Myocyte (in vitro differentiated cells): ENCODE data around the gene PRKAR1B. TPM values are rescaled to one million over a fixed set of nuclear protein-coding genes. Genes with fewer than 3 reads are reported as not detected.

Experiments
- DNase-seq: peaks from one replicate; pipeline ENCODE4 v3.0.0-alpha.2; 2012; ENCODE audit warnings: low read depth
- total RNA-seq: library from RNA; depleted of rRNA; stranded (reverse); fragments of >200 nt; gene quantifications from 2 replicates; pipeline ENCODE4 v1.2.3, GENCODE V29; 2014

PRKAR1B gene
- total RNA-seq, 1 donor from 2014 or later: 16.4 TPM

DNA sequence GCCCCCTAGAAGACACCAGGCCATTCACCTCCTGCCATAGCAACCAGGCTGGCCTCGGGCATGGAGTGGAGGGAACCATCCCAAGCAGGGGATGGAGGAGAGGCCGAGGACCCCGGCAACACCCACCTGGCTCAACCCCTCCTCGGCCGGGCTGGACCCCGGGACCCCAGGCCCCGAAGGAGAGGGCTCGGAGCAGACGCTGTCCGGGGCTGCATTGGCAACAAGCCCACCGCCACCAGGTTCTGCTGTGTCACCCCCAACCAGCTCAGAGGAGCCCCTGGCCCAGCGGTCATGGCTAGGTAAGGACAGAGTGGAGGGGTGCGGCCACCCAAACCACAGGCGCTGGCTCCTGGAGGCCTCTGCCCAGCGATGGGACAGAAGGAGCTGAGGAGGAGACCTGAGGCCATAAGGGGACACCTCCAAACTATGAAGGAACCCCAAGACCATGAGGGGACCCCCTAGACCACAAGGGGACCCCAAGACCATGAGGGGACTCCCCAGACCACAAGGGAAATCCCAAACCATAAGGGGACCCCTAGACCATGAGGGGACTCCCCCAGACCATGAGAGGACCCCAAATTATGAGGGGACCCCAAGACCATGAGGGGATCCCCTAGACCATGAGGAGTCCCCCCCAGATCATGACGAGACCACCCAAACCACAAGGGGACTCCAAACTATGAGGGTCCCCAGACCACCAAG, 132.7 kb downstream of the PRKAR1B start:
- no peak for DNase-seq

DNA sequence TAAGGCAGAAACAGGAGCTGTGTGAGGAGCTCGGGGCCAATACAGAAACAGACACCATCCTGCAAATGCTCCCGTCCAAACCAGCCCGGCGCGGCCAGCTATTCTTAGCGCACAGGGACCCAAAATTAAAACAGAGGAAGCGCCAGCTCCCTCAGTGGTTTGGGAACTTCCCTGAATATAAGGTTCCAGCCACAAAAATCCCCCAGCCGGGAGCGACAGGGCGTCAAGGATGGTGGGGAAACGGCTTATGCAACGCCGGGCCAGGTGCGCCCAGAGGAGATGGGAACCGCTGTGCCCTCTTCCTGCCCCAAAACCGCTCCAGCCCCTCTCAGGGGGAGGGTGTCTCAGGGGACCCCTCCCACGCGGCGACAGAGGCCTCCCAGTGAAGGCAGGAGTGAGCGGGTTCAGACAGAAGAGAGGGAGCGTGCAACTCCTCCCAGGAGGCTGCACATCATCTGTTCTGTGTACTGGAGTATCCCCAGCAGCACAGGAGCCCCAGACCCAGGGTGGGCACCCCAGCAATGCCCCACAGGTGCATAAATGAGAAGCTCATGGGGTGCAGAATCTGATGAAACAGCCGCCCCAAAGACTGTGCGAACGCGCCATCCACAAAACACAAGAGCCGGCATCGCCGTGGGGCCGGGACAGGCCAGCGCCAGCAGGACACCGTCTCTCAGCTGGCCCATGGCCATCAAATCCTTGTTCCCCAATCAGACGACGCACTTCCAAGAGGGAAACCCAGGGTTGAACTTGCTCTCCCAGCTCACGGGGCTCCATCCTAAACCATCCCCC, 133.6 kb downstream of the PRKAR1B start:
- DNase-seq: peak; percentile 58

DNA sequence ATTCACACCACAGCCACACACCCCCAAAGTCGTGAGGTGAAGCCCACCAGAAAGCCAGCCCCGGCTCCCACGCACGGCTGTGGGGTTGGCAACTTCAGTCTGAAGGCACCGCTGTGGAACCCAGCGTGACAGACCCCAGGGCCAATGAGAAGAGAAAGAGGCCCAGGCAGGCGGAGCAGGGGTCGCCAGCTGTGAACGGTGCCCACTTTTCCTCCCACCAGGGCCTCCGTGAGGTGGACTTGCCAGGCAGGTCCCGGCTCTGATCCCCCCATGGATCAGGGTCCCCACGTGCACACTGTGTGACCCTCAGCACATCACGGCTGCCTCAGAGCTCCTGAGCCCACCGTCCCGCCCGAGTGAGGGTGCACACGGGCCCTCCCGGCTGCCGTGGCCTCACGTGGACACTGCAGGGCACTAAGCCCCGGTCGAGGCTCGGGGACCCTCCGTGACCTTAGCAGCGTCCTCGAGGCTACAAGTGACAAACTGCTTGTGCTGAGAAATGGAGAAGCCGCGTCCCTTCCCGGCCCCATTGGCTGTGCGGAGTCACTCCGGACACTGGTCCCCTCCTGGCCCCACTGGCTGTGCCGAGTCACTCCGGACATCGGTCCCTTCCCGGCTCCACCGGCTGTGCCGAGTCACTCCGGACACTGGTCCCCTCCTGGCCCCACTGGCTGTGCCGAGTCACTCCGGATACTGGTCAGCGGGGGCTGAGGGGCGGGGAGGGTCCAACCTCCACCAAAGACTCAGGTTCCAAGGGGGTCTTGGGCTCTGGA, 135.0 kb downstream of the PRKAR1B start:
- DNase-seq: no peak

DNA sequence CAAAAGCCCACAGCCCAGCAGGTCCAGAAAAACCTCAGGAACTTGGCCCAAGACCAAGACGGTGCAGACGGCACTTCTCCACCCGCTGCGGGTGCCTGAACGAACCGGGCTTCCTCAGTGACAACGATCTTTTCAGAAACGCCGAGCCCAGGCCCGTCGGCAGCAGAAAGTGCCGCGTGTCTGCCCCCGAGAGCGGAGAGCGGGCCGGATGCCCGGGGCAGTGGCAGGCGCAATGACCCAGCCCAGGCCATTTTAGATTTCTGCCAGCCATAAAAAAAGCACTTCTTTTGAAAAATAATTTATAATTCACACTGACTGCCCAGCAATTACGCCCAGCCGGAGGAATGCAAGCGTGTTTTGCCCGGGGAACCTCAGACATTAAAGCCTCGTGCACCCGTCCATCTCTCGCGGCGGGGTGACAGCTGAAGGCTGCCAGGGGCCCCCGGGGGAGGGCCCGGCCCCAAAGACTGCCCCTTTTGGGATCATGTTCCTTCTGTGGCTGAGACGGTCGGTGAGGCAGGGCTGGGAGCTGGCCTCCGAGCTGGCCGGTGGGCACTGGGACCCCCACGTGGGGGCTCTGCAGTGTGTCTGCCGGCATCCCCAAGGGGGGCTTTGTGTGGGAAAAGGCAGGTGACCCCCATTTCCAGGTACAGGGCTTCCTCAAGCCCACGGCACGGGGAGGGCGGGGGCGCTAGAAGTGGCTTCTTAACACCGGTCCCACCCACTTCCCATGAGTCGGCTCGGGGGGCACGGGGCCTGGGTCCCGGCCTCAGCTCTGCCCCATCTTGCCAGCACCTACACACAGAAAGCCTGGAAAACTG, 136.1 kb downstream of the PRKAR1B start:
- DNase-seq: peak; percentile 86

DNA sequence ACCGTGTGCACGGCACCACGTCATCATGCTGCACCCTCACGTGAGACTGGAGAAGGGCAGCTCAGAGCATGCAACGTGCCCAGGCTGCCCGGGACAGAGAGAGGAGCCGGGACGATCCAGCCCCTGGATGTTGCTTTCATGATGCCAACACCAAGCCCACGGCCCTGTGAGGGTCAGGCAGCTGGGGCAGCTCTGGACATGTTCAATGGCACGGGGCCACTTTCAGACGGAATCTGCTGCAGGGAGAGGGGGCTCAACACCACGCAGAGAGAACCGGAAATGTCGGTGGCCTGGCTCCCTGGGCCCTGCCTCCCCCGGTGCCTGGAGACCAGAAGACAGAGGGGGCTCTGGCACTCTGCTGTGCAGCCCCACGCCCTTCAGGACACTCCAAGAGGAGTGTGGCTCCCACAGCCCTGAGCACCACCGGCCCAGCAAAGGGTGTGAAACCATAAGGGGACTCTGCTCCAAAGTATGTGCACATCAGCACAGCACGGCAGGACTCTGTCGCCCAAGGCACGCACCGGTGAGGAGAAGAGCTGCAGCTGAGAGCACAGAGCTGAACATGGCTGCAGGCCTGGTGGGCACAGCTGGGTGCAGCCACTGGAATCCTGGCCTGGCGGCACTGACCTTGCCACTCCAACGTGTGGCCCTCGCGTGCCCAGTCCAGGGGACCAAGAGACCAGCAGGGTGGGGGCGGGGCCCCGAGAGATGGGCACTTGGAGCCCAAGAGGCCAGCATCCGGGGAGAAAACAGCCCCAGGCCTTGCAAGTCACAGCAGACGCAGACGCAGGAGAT, 137.1 kb downstream of the PRKAR1B start:
- DNase-seq: no peak

DNA sequence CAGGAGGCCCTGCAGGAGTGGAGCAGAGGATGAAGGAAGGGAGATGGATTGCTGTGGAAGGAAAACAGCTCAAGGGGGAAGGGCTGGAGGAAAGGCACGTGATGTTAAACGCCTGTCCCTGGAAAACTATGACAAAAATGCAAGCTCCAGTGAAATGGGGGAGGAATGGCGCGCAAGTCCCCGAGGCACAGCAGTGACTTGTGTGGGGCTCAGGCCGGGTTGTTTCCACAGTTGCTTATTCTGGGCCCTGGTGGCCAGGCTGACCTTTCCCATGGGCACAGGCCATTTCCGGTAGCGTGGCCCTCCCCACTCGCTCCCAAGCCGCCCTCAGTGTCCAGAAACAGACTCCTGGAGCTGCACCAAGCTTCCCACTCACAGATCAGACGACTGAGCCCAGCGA, 139.3 kb downstream of the PRKAR1B start:
- peak; percentile 41 for DNase-seq

DNA sequence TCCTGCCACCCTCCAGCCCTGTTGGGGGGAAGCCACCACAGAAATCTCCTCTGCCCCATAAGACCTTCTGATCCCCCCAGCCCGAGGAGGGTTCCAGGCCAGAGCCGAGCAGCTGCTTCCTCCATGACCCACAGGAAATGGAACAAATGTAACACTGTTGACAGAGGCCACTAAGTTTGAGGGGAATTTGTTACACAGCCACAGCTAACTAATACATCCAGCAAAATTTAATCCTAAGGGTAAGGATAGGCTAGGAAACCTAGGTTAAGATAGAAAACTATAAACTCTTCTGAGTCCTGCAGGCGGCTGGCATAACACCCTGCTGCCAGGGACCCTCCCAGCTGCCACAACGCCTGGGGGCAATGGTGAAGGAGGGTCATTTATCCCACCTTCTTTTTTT, 140.6 kb downstream of the PRKAR1B start:
- no peak for DNase-seq

DNA sequence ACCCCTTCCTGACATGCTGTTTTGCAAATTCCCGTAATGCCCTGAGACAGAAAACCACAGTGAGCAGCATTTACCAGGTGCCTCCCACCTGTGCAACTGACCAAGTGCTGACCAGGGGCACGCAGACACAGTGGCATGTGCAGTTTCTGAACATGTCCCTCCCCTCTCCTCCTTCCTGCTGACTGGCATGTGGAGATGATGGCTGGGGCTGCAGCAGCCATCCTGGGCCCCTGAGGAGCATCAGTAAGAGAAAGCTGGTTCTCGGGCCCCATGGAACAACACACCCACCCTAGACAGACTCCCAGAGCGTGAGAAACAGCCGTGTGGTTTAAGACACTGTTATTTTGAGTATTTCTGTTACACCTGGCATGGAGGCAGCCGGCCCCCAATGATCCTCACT, 141.2 kb downstream of the PRKAR1B start:
- no peak for DNase-seq

DNA sequence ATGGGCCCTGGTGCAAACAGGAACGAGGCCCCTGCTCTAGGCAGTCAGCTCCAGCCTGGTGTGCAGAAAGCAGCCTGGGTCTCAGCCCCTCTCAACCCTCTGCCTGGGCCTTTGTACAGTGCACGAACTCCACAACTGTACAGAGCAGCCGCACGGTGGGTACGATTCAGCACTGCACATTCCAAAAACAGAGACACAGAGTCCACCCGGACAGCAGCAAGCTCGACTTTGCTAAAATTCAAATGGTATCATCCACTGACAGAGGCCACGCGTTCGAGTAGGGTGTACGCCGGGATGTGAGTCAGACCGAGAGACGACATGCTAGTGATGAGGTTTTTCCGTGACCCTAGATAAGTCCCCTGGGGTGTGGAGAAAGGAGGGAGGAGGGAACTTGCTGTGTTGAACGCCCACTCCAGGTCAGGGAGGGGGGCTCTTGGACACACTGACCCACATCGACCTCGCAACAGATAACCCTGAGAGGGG, 141.8 kb downstream of the PRKAR1B start:
- DNase-seq: no peak

DNA sequence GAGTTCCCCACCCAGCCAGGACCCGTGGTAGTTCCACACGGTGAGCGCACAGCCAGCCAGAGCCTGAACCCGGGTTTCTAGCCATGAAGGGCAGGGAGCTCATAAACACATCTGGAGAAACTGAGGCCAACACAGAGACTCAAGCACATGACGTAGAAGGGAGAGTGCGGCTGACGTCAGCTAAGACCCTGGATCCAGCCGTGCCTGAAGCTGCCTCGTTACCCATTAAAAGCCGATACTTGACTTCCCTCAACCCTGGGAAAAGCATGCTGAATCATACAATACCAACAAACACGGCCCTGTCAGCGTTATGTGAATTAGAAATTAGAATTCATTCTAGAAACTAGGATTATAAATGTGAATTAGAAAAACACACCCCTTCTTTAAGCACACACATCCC, 142.3 kb downstream of the PRKAR1B start:
- DNase-seq: no peak

DNA sequence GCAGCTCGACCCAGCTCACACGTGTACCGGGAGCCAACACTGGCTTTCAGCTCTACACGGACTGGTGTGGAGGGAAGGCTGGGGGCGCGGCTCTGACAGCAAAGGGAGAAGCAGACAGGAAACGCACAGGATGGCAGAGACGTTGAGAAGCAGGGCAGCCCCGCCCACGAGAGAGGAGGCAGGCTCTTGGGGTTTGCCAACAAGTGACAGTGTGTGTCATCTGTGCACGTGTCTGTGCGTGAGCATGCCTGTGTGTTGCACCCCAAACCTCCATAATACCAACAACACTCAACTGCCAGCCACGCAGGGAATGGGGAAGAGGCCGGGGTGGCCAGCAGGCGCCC, 143.0 kb downstream of the PRKAR1B start:
- no peak for DNase-seq

DNA sequence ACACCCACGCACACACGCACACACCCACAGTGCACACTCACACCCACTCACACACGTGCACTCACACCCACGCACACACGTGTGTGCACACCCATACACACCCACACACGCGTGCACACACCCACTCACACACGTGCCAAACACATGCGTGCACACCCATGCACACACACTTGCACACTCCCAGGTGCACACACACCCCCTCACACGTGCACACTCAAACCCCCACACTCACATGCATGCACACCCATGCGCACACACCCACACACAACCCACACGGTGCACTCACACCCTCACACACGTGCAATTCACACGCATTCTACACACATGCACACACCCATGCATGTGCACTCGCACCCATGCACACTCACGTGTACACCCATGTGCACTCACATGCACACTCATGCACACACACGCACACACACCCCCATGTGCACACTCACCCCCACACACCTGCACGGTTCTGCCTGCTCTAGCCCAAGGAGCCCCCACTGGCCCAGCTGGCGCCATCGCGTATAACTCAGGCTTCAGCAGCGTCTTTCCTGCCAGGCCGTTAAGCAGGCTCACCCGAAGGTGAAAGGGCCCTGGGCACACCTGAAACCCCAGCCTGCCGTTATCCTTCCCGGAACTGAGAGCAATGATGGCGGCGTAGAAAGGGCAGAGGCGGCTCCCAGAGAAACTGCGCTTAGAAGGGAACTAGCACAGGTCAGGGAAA, 143.5 kb downstream of the PRKAR1B start:
- DNase-seq: no peak

DNA sequence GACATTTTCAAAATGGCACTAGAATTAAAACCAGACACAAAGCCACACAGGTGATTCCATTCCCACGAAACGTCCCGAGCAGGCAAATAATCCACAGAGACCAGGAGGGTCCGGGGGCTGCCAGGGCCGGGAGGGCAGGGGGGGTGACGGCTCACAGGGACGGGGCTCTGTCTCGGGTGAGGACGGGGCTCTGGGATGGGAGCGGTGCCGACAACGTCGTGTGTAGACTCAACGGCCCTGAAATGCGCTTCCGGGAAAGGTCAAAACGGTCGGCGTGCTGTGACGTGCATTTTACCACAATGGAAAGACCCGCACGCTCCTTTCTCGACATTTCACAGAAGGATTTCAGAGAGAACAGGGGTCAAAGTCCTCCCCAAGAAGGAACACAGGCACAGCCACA, 144.2 kb downstream of the PRKAR1B start:
- no peak for DNase-seq

DNA sequence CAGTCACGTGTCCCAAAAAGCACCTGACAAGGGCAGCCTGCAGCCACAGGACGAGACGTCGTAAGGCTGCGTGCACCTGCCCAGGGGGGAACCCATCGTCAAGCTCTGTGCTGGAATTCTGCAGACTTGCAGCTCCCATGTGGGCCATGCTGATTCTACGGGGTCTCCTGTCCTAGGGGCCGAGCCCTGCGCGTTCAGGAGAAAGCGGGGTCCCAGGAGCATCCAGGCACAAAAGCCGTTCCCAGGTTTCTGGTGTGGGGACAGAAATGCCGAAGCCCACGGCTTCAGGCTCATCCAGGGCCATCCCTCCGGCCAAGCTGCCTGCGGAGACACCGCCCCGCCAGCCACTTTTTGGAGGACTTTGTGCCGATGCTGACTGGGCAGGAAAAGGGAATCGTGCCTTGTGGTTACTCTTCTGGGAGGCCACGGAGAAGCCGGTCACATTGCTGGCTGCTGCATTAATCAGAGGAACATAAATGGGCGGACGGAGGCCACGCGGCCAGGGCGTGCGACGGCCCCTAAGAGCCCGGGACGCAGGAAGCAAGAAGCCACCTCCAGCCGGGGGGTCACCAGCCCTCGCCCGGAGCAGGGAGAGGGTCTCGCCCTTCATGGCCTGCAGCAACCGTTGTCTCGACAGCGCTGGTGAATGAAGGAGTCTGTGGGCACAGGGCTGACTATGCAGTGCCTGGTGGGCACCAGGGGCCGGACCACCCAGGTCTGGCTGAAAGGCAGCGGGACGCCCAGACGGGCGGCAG, 144.8 kb downstream of the PRKAR1B start:
- no peak for DNase-seq

DNA sequence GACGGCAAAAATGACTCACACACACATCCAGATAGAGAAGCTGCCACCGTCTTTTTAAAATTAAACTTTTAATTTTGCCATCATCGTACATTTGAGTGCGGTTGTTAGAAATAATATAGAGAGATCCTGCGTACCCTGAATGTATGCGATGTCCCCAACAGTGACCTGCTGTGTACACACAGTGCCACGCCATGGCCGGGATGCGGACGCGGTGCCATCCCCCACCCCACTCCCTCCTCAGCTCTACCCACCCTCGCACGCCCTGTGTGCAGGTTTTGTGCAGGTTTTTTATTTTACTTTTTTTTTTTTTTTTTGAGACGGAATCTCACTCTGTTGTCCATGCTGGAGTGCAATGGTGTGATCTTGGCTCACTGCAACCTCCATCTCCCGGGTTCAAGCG, 148.7 kb downstream of the PRKAR1B start:
- no peak for DNase-seq

DNA sequence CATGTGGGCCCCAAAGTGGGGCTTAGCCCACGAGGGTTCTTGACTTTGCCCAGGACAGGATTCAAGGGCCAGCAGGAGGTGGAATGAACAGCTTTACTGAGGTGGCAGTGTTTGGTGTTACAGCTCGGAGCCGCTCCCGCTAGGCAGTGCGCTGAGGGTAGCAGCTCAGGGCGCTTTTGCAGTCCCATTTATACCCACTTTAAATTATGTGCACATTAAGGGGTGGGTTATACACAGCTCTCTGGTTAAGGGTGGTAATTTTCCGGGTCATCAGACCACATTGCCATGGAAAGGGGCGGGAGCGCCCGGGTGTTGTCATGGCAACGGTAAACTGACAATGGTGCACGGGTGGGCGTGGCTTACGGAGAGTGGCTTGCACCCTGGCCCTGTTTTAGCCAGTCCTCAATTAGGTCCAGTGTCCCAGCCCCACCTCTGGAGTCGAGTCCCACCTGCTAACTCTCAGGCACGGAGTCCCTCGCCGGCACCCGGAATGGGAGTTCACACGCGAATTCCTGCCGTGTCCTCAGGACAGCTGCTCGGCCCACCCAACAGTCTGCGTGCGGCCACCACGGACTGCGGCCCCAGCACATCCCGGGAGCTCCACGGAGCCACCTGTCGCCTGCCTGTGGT, 149.2 kb downstream of the PRKAR1B start:
- DNase-seq: peak; percentile 99

DNA sequence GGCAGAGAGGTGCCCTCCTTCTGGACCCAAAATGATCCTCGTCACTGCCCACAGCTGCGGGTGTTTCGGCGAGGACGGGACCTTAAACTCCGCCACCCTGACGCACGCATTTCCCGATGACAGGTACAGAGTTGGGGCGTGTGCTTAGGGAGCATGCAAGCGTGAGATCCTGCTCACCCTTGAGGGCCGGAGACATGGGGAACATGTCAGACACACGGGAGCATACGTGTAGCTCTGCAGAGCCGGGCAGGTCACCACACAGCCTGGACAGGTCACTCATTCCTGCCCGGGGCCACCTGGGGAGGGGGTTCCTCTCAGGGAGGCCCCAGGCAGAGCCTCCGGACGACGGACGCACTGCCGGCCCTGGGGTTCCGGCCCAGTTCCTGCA, 149.8 kb downstream of the PRKAR1B start:
- no peak for DNase-seq

DNA sequence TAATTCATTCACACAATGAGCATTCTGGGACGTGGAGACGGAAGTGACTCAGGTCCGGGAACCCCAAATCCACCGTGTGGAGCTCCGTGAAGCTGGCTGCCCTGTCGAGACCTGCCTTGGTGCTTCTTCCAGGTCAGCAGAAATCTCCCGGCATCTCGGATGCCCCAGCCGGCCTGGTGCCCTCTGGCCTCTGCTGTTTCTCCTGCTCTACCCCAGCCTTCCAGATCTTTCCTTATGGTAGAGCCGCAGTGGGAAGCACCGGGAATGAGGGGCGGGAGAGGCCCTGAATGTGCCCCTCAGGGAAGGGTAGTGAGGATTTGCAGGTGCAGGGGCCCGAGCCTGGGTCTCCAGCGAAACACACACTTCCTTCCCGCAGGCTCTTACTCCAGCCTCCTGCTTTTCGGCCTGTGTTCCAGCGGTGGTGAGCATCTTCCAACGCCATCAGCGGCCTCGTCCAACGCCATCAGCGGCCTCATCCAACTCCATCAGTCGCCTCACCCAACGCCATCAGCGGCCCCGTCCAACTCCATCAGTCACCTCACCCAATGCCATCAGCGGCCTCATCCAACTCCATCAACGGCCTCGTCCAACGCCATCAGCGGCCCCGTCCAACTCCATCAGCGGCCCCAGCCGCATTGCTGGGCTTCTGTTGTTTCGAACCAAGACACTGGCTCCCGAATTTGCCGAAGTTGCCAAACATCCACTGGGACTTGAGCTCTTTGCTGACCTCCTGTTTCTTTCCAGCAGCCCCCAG, 150.4 kb downstream of the PRKAR1B start:
- DNase-seq: no peak
